ENCODE results near the gene MACROD1.

The MACROD1 gene

GRCh38 chr11:64118876-64119665 lies 46.8 kb downstream of the MACROD1 start:
- TF ChIP-seq CTCF (IDR thresholded peaks at IDR 0.05; ENCODE audit: low read depth, low read length, missing control alignments), result no peak
- no peak overlapping the region for H3K4me3 ChIP-seq (ENCODE audit: low read depth, low read length)
- no peak for DNase-seq (ENCODE audit: low read depth)

GRCh38 chr11:64117763-64118459 lies 48.0 kb downstream of the MACROD1 start:
- H3K4me3 ChIP-seq (ENCODE audit: low read depth, low read length), result no peak overlapping the region
- DNase-seq (ENCODE audit: low read depth), result no peak
- TF ChIP-seq CTCF (IDR thresholded peaks at IDR 0.05; ENCODE audit: low read depth, low read length, missing control alignments), result no peak

- no peak for TF ChIP-seq CTCF (IDR thresholded peaks at IDR 0.05; ENCODE audit: low read depth, low read length, missing control alignments)
- DNase-seq (ENCODE audit: low read depth), result no peak
- no peak overlapping the region for H3K4me3 ChIP-seq (ENCODE audit: low read depth, low read length)
Measured at GRCh38 chr11:64115531-64116522, 50.1 kb downstream of the MACROD1 start.

- DNase-seq (ENCODE audit: low read depth), result no peak
- no peak overlapping the region for H3K4me3 ChIP-seq (ENCODE audit: low read depth, low read length)
- TF ChIP-seq CTCF (IDR thresholded peaks at IDR 0.05; ENCODE audit: low read depth, low read length, missing control alignments), result no peak
Measured at GRCh38 chr11:64114231-64114630, 51.7 kb downstream of the MACROD1 start.

GRCh38 chr11:64113462-64113780 lies 52.5 kb downstream of the MACROD1 start:
- no peak for TF ChIP-seq CTCF (IDR thresholded peaks at IDR 0.05; ENCODE audit: low read depth, low read length, missing control alignments)

GRCh38 chr11:64112771-64113461 lies 53.0 kb downstream of the MACROD1 start:
- no peak overlapping the region for H3K4me3 ChIP-seq (ENCODE audit: low read depth, low read length)
- DNase-seq (ENCODE audit: low read depth), result no peak
- no peak for TF ChIP-seq CTCF (IDR thresholded peaks at IDR 0.05; ENCODE audit: low read depth, low read length, missing control alignments)

More at GRCh38 chr11:64113462-64113780, 52.5 kb downstream of the MACROD1 start:
- no peak for DNase-seq (ENCODE audit: low read depth)
- H3K4me3 ChIP-seq (ENCODE audit: low read depth, low read length), result no peak overlapping the region
